Measurements from ENCODE around the gene MAP1LC3B.
"Not testable (repeated sequence)": the region's sequence is repeated elsewhere in the genome, so short reads cannot be mapped to it uniquely, and the experiment has no call there.

Gene MAP1LC3B

GRCh38 chr16:87366288-87366687, 25.8 kb upstream of the MAP1LC3B start:
- TF ChIP-seq GATA1 (IDR thresholded peaks at IDR 0.05; ENCODE audit: low read depth, low read length): no peak
- no peak for TF ChIP-seq POLR2A (IDR thresholded peaks at IDR 0.05; ENCODE audit: low read length)
- no peak for DNase-seq

- DNase-seq: no peak
These were observed 25.2 kb upstream of the MAP1LC3B start for GRCh38 chr16:87366930-87367329.

GRCh38 chr16:87367529-87367928, 24.6 kb upstream of the MAP1LC3B start:
- TF ChIP-seq GATA1 (IDR thresholded peaks at IDR 0.05; ENCODE audit: low read depth, low read length): no peak
- TF ChIP-seq POLR2A (IDR thresholded peaks at IDR 0.05; ENCODE audit: low read length): no peak
- no peak for DNase-seq

More at GRCh38 chr16:87366930-87367329, 25.2 kb upstream of the MAP1LC3B start:
- TF ChIP-seq GATA1 (IDR thresholded peaks at IDR 0.05; ENCODE audit: low read depth, low read length) (no peak), POLR2A (IDR thresholded peaks at IDR 0.05; ENCODE audit: low read length) (no peak)

- no peak for DNase-seq
- TF ChIP-seq POLR2A (IDR thresholded peaks at IDR 0.05; ENCODE audit: low read length) (no peak), GATA1 (IDR thresholded peaks at IDR 0.05; ENCODE audit: low read depth, low read length) (no peak)
These were observed 23.9 kb upstream of the MAP1LC3B start for GRCh38 chr16:87368029-87368770.

DNA sequence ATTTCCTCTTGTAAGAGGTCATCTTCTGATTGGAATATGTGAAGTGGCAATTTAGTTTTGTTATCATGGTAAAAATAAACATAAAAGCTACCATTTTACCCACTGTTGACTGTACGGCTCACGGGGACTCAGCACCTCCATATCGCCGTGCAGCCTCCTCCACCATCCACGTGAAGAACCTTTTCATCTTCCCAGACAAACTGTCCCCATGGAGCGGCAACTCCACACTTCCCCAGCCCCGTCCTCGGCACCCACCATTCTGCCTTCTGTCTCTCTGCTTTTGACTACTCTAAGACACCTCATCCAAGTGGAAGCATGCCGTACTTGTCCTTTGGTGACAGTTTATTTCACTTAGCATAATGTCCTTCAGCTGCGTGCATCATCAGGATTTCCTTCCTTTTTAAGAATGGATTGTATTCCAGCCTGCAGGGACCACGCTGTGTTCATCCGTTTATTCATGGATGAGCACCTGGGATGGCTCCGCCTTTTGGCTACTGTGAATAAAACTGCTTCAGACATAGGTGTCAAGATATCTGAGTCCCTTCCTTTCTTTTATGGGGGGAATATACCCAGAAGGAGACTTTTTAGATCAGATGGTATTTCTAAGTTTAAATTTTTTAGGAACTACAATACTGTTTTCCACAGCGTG, 22.9 kb upstream of the MAP1LC3B start:
- no peak for TF ChIP-seq GATA1 (IDR thresholded peaks at IDR 0.05; ENCODE audit: low read depth, low read length)
- TF ChIP-seq POLR2A (IDR thresholded peaks at IDR 0.05; ENCODE audit: low read length): no peak
- DNase-seq: no peak

GRCh38 chr16:87369796-87370719, 22.1 kb upstream of the MAP1LC3B start:
- DNase-seq: no peak
- no peak for TF ChIP-seq POLR2A (IDR thresholded peaks at IDR 0.05; ENCODE audit: low read length)
- no peak for TF ChIP-seq GATA1 (IDR thresholded peaks at IDR 0.05; ENCODE audit: low read depth, low read length)

DNA sequence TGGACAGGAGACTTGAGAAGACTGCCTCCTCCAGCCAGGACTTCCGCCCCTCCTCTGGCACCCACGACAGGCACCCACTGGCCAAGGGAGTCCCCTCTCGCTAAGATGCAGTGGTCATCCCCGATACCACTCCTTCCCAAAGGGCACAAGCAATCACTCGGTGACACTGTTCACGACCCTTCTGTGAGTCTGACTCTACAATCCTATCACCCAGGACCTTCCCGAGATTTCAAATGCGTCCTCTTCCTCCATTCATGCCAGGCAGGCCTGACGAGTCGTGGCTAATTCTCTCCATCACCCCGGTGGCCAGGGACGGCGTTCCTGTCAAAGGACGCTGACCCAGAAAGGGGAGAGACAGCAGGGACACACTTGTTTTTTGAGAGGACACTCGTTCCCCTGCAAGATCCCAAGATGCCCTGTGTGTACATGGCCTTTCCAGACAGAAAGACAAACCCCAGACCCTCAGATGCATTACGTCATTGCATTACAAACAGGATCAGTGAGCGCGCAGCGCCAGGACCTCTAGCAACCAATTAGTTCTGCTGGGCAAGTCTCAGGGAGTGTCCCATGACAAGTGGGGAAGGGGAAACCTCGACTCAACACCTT, 20.8 kb upstream of the MAP1LC3B start:
- no peak for TF ChIP-seq POLR2A (IDR thresholded peaks at IDR 0.05; ENCODE audit: low read length)
- no peak for TF ChIP-seq GATA1 (IDR thresholded peaks at IDR 0.05; ENCODE audit: low read depth, low read length)
- no peak for DNase-seq

DNA sequence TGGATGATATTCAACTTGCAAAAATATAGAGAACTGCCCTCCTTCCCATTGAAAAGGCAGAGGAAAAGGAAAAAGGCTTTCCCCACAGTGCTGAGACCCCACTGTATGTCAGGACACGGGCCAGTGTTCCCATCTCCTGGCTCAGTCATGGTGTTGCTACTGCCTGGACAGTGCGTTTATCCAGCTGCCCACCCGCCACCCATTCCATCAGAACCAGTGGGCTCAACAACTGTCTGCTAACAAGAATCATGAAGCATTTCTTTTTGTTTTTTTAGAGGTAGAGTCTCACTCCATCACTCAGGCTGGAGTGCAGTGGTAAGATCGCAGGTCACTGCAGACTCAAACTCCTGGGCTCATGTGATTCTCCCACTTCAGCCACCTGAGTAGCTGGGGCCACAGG, 19.8 kb upstream of the MAP1LC3B start:
- DNase-seq: no peak
- TF ChIP-seq GATA1 (IDR thresholded peaks at IDR 0.05; ENCODE audit: low read depth, low read length) (no peak), POLR2A (IDR thresholded peaks at IDR 0.05; ENCODE audit: low read length) (no peak)

DNA sequence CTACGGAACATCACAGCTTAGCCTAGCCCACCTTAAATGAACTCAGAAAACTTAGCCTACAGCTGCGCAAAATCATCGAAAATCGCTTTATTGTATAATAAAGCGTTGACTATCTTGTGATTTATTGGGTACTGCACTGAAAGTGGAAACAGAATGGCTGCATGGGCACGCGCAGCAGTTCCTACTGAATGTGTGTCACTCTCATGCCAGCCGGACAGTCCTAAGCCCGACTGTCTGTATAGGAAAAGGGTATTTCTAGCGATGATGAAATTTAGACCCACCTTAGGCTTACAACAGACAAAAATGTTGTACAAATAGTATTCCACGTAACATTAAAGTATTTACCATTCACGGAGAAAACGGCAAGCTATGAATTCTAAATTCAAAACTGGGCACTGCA, 17.8 kb upstream of the MAP1LC3B start:
- no peak for TF ChIP-seq GATA1 (IDR thresholded peaks at IDR 0.05; ENCODE audit: low read depth, low read length)
- no peak for DNase-seq

GRCh38 chr16:87375426-87376135, 16.6 kb upstream of the MAP1LC3B start:
- no peak for TF ChIP-seq POLR2A (IDR thresholded peaks at IDR 0.05; ENCODE audit: low read length)
- TF ChIP-seq GATA1 (IDR thresholded peaks at IDR 0.05; ENCODE audit: low read depth, low read length): no peak
- no peak for DNase-seq

DNA sequence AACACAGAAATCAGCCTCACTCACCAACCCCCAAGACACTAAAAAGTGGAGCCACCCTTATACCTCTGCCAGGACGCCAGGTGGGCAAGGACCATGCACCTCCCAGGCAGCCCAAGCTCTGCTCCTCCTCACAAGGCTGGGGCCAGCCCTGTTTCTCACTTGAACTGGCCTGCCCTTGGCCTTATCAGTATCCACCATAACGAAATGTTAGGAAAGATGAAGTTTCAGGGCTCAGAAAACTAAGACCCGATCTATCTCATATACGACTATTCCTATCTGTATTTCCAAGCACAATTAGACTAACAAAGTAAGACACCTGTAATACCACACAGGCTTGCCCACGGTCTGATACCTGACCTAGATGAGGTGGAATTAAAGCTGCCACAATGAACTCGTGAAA, 15.5 kb upstream of the MAP1LC3B start:
- TF ChIP-seq POLR2A (IDR thresholded peaks at IDR 0.05; ENCODE audit: low read length) (no peak), GATA1 (IDR thresholded peaks at IDR 0.05; ENCODE audit: low read depth, low read length) (no peak)

GRCh38 chr16:87379312-87379752, 12.8 kb upstream of the MAP1LC3B start:
- DNase-seq: not testable (repeated sequence)

More for the DNA sequence above, 15.5 kb upstream of the MAP1LC3B start:
- DNase-seq: peak; percentile 81 to 85

DNA sequence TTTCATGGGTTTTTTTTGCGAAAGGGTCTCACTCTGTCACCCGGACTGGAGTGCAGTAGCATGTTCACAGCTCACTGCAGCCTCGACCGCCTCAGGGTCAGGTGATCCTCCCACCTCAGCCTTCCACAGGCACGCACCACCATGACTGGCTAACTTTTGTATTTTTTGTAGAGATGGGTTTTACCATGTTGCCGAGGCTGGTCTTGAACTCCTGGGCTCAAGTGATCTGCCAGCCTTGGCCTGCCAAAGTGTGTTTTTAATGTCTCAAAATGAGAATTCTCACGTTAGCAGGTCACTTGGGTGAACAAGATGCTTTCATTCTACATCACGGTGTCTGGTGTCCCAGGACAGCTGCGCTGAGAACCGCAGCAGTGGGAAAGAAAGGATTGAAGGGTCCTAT, 11.7 kb upstream of the MAP1LC3B start:
- DNase-seq: no peak
- no peak for TF ChIP-seq GATA1 (IDR thresholded peaks at IDR 0.05; ENCODE audit: low read depth, low read length)
- no peak for TF ChIP-seq POLR2A (IDR thresholded peaks at IDR 0.05; ENCODE audit: low read length)
